Motor neuron (in vitro differentiated cells): ENCODE data around the gene BACE2. TPM values are rescaled to one million over a fixed set of nuclear protein-coding genes. Genes with fewer than 3 reads are reported as not detected.

Experiments used
- total RNA-seq, 8 experiments: library from RNA; unstranded; fragments of 300-600 nt; gene quantifications; 2 replicates each; pipeline versions ENCODE4 v1.2.3 to v1.2.4, GENCODE V29; 2022

BACE2 gene
- total RNA-seq, 8 experiments from 2014 or later = 1.4 to 48.4 (median 4.3) TPM

Other genes starting within 250 kb of the BACE2 start
- under 1 TPM in 4 of 8 experiments, not detected in 4; 0.11 to 0.28 (median 0.17) TPM for gene FAM3B, start 148.6 kb downstream of the BACE2 start, total RNA-seq
- gene MX2, start 193.9 kb downstream of the BACE2 start, total RNA-seq = 10 to 100 TPM in 1 of 8 experiments, 1 to 10 TPM in 4, under 1 TPM in 3; 0.16 to 10.1 (median 1.3) TPM